Upper lobe of left lung (tissue), 6 donors: Measurements from ENCODE around the gene MAP6. TPM values are rescaled to one million over a fixed set of nuclear protein-coding genes. Genes with fewer than 3 reads are reported as not detected.

Experiments
- ATAC-seq, 2 donors: fragments of 200-7000 bp; cut with Tn5 transposase; one replicate each; pipeline ENCODE4 v1.9.1; 2022; ENCODE audit warnings: mild to moderate bottlenecking in 2 of 2, moderate library complexity in 2 of 2; ENCODE audit not compliant: low FRiP score in 2 of 2
- DNase-seq, 2 donors: peaks; one replicate each; pipeline ENCODE4 v3.0.0-alpha.2; 2019 to 2020
- H3K27ac ChIP-seq, 4 donors: fragments of 200-600 bp; sonication (generic); one replicate each; pipeline ENCODE4 v1.5.1; 2016 to 2019
- H3K27me3 ChIP-seq, 4 donors: fragments of 200-600 bp; sonication (generic); one replicate each; pipeline ENCODE4 v1.5.1; 2017 to 2019
- H3K36me3 ChIP-seq, 4 donors: fragments of 200-600 bp; sonication (generic); one replicate each; pipeline ENCODE4 v1.5.1; 2016 to 2019
- H3K4me1 ChIP-seq, 4 donors: fragments of 200-600 bp; sonication (generic); one replicate each; pipeline ENCODE4 v1.5.1; 2018 to 2019
- H3K4me3 ChIP-seq, 4 donors: fragments of 200-600 bp; sonication (generic); one replicate each; pipeline ENCODE4 v1.5.1; 2017 to 2019; ENCODE audit warnings: mild to moderate bottlenecking in 2 of 4, moderate library complexity in 1 of 4
- H3K9me3 ChIP-seq, 4 donors: fragments of 200-600 bp; sonication (generic); one replicate each; pipeline ENCODE4 v1.5.1; 2018 to 2019
- CTCF ChIP-seq, 6 experiments: fragments of 450-650 bp in 4 of 6; fragments of 200-600 bp in 2 of 6; sonication (generic) in 2 of 6; IDR thresholded peaks; one replicate each; pipeline ENCODE4 v1.5.1; 2016 to 2019; ENCODE audit warnings: antibody characterized with exemption in 6 of 6
- EP300 ChIP-seq, 4 donors: sonication (generic); formaldehyde crosslinking; IDR thresholded peaks; one replicate each; pipeline ENCODE4 v1.5.1; 2017; ENCODE audit warnings: antibody characterized with exemption in 4 of 4, control low read depth in 2 of 4
- POLR2A ChIP-seq, 4 donors: fragments of 450-650 bp; IDR thresholded peaks; one replicate each; pipeline ENCODE4 v1.5.1; 2016 to 2017; ENCODE audit warnings: antibody characterized with exemption in 4 of 4, mild to moderate bottlenecking in 2 of 4
- POLR2AphosphoS5 ChIP-seq, 2 donors: sonication (generic); formaldehyde crosslinking; IDR thresholded peaks; one replicate each; pipeline ENCODE4 v1.5.1; 2017; ENCODE audit warnings: antibody characterized with exemption in 2 of 2
- WGBS, 2 donors: methylation state at CpG; one replicate each; pipeline ENCODE4 v1.1.5; 2017 to 2018; 5-methylcytosine and 5-hydroxymethylcytosine counted together
- total RNA-seq, 6 donors: library from RNA; depleted of rRNA in 4 of 6; stranded (reverse); fragments of >200 nt in 4 of 6; gene quantifications; one replicate each; pipeline versions ENCODE4 v1.1.0 to v1.2.1, GENCODE V29; 2016 to 2021
- donor health status: DM: no; HTN: no; CAD: no; lungs with moderate emphysema.
- donor health status: DM: no; HTN: yes; CAD: no; lungs with severe emphysema.

MAP6 gene
- total RNA-seq, 6 donors from 2014 or later: 3.5 to 17.6 (median 8.9) TPM

GRCh38 chr11:75602951-75603350, 65.9 kb downstream of the MAP6 start:
- no peak for TF ChIP-seq EP300 (IDR thresholded peaks at IDR 0.05)
- no peak for TF ChIP-seq POLR2A (IDR thresholded peaks at IDR 0.05)
- no peak for TF ChIP-seq CTCF (IDR thresholded peaks at IDR 0.05)
- no peak for TF ChIP-seq POLR2AphosphoS5 (IDR thresholded peaks at IDR 0.05)
- 64 to 66% methylated on average over 8 of the region's 8 CpGs for WGBS, 2 donors
- Histone ChIP-seq H3K9me3 (no peaks in the 10 kb centered on the region), H3K27me3 (no peaks in the 10 kb centered on the region), H3K4me1 (peaks cover 2 to 15% (median 12%) of the 10 kb centered on the region in 4 donors), H3K4me3 (no peak overlapping the region), H3K36me3 (no peaks in the 10 kb centered on the region), H3K27ac (no peak overlapping the region)
- ATAC-seq: no peak
- no peak for DNase-seq

GRCh38 chr11:75601494-75601893, 67.3 kb downstream of the MAP6 start:
- Histone ChIP-seq H3K9me3 (no peaks in the 10 kb centered on the region), H3K27me3 (no peaks in the 10 kb centered on the region), H3K27ac (no peak overlapping the region), H3K4me3 (no peak overlapping the region), H3K4me1 (peaks cover 2 to 15% (median 12%) of the 10 kb centered on the region in 4 donors), H3K36me3 (no peaks in the 10 kb centered on the region)
- DNase-seq (no peak), ATAC-seq (no peak)
- TF ChIP-seq POLR2A (IDR thresholded peaks at IDR 0.05): no peak
- TF ChIP-seq CTCF (IDR thresholded peaks at IDR 0.05): no peak
- TF ChIP-seq POLR2AphosphoS5 (IDR thresholded peaks at IDR 0.05): no peak
- TF ChIP-seq EP300 (IDR thresholded peaks at IDR 0.05): no peak
- 90% methylated on average over 7 of the region's 7 CpGs for WGBS, 2 donors

- no peak overlapping the region for H3K27ac ChIP-seq
- 80 to 94% methylated on average over 3 of the region's 3 CpGs for WGBS, 2 donors
These were observed 68.5 kb downstream of the MAP6 start for GRCh38 chr11:75600356-75600755.

GRCh38 chr11:75598900-75599299, 69.9 kb downstream of the MAP6 start:
- no peak for TF ChIP-seq POLR2AphosphoS5 (IDR thresholded peaks at IDR 0.05)
- TF ChIP-seq EP300 (IDR thresholded peaks at IDR 0.05): no peak
- no peak for TF ChIP-seq POLR2A (IDR thresholded peaks at IDR 0.05)
- TF ChIP-seq CTCF (IDR thresholded peaks at IDR 0.05): no peak
- 92 to 94% methylated on average over 7 of the region's 7 CpGs for WGBS, 2 donors
- H3K9me3 ChIP-seq: no peaks in the 10 kb centered on the region
- H3K4me3 ChIP-seq: no peak overlapping the region
- DNase-seq (no peak), ATAC-seq (no peak)
- H3K36me3 ChIP-seq: no peaks in the 10 kb centered on the region
- peaks cover 2 to 10% (median 9%) of the 10 kb centered on the region in 4 donors for H3K4me1 ChIP-seq
- H3K27ac ChIP-seq: no peak overlapping the region
- no peaks in the 10 kb centered on the region for H3K27me3 ChIP-seq

More at GRCh38 chr11:75600356-75600755, 68.5 kb downstream of the MAP6 start:
- Histone ChIP-seq H3K36me3 (no peaks in the 10 kb centered on the region), H3K9me3 (no peaks in the 10 kb centered on the region), H3K27me3 (no peaks in the 10 kb centered on the region), H3K4me3 (no peak overlapping the region), H3K4me1 (peaks cover 2 to 15% (median 12%) of the 10 kb centered on the region in 4 donors)
- DNase-seq (no peak), ATAC-seq (no peak)
- TF ChIP-seq CTCF (IDR thresholded peaks at IDR 0.05) (no peak), EP300 (IDR thresholded peaks at IDR 0.05) (no peak), POLR2AphosphoS5 (IDR thresholded peaks at IDR 0.05) (no peak), POLR2A (IDR thresholded peaks at IDR 0.05) (no peak)

- H3K36me3 ChIP-seq: no peaks in the 10 kb centered on the region
- no peak for ATAC-seq
These were observed 70.6 kb downstream of the MAP6 start for GRCh38 chr11:75598264-75598663.

More at GRCh38 chr11:75598264-75598663, 70.6 kb downstream of the MAP6 start:
- no peak for TF ChIP-seq CTCF (IDR thresholded peaks at IDR 0.05)
- no peak for TF ChIP-seq EP300 (IDR thresholded peaks at IDR 0.05)
- TF ChIP-seq POLR2A (IDR thresholded peaks at IDR 0.05): no peak
- TF ChIP-seq POLR2AphosphoS5 (IDR thresholded peaks at IDR 0.05): no peak
- no peak for DNase-seq
- no peaks in the 10 kb centered on the region for H3K9me3 ChIP-seq
- H3K4me1 ChIP-seq: peaks cover 0 to 6% (median 3%) of the 10 kb centered on the region in 4 donors
- H3K27ac ChIP-seq: no peak overlapping the region
- no peak overlapping the region for H3K4me3 ChIP-seq
- no peaks in the 10 kb centered on the region for H3K27me3 ChIP-seq
